Measurements from ENCODE around the gene SLC22A16. TPM values are rescaled to one million over a fixed set of nuclear protein-coding genes. Genes with fewer than 3 reads are reported as not detected.
"Not testable (repeated sequence)": the region's sequence is repeated elsewhere in the genome, so short reads cannot be mapped to it uniquely, and the experiment has no call there.

Gene SLC22A16, protein sequence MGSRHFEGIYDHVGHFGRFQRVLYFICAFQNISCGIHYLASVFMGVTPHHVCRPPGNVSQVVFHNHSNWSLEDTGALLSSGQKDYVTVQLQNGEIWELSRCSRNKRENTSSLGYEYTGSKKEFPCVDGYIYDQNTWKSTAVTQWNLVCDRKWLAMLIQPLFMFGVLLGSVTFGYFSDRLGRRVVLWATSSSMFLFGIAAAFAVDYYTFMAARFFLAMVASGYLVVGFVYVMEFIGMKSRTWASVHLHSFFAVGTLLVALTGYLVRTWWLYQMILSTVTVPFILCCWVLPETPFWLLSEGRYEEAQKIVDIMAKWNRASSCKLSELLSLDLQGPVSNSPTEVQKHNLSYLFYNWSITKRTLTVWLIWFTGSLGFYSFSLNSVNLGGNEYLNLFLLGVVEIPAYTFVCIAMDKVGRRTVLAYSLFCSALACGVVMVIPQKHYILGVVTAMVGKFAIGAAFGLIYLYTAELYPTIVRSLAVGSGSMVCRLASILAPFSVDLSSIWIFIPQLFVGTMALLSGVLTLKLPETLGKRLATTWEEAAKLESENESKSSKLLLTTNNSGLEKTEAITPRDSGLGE
- total RNA-seq (2014; rRNA removed; shearing (Covaris generic)) = not detected in 2 replicates

GRCh38 chr6:110476046-110476849, at the start of gene SLC22A16:
TSS of gene SLC22A16 (minus strand) at chr6:110476613. CDS start at chr6:110476574, 39 bp downstream.
- no peak for DNase-seq (ENCODE audit: low spot score)

- no peak for DNase-seq (ENCODE audit: low spot score)
Measured at GRCh38 chr6:110525001-110525400, 48.6 kb upstream of the SLC22A16 start.

DNA sequence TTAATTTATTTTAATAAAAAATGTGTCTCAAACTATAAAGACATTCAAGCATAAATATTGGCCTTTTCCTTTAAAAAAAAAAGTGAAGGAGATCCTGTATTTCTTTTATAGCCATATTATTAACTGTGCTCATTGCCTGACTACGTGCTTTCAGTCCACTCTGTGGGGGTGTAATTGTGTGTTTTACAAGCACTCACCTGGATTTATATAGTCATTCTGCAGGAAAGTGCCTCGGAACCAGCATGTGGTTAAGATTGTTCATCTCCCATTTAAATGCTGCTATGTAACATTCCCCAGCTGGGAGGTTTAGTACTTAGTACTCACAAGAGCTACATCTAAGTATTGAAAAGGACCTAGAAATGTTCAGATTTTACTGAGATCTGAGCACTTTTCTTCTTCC, 47.9 kb upstream of the SLC22A16 start:
- DNase-seq (ENCODE audit: low spot score) = no peak

DNA sequence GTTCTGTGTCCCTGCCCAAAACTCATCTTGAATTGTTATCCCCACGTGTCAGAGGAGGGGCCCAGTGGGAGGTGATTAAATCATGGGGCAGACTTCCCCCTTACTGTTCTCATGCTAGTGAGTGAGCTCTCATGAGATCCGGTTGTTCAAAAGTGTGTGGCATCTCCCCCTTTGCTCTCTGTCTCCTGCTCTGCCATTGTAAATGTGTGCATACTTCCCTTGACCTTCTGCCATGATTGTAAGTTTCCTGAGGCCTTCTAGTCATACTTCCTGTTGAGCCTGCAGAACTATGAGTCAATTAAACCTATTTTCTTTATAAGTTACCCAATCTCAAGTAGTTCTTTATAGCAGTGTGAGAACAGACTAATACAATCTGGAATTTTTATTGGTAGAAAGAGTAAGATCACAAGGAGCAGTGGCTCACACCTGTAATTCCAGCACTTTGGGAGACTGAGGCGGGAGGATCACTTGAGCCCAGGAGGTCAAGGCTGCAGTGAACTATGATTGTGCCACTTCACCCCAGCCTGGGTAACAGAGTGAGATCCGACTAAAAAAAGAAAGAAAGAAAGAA, 47.1 kb upstream of the SLC22A16 start:
- DNase-seq (ENCODE audit: low spot score) = no peak

DNA sequence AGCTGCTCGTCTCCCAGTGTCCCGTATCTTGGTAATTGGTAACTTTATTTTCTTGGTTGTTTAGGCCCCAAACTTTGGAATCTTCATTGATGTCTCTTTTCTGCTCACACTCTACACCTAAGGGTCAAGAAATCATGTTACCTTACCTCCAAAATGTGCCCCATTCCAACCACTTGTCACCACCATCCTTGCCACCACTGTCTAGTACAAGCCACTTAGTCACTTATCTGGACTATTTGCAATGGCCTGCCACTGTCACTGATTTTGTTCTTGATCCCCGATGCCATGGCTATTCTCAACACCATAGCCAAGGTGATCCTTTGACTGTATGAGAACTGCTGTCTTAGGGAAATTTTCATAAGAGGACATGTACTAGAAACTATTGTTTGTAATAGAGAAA, 46.0 kb upstream of the SLC22A16 start:
- DNase-seq (ENCODE audit: low spot score) = no peak

DNA sequence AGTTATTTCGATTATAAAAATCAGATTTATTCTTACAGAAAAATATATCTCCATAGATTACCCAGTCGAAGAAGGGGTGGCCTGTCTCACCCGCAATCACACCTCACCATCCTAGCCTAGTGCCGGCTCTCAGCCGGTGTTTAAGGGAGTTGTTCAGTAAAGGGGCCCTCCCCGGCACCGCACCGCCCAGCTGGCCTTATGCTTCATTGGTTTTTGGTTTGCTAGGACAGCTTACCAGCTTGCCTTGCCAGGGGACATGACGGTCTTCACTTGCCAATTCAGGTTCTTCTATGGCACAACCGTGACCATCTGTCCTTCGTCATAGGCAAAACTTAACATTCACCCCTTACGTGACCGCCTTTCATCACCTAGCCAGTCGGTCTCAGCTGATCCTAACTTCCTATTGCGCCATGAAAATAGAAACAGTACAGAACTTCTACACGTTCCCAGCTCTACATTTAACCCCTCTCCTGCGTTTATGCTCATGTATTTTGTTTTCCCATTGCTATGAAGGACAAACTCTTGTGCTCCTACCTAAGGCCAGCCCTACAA, 44.7 kb upstream of the SLC22A16 start:
- DNase-seq (ENCODE audit: low spot score) = no peak

DNA sequence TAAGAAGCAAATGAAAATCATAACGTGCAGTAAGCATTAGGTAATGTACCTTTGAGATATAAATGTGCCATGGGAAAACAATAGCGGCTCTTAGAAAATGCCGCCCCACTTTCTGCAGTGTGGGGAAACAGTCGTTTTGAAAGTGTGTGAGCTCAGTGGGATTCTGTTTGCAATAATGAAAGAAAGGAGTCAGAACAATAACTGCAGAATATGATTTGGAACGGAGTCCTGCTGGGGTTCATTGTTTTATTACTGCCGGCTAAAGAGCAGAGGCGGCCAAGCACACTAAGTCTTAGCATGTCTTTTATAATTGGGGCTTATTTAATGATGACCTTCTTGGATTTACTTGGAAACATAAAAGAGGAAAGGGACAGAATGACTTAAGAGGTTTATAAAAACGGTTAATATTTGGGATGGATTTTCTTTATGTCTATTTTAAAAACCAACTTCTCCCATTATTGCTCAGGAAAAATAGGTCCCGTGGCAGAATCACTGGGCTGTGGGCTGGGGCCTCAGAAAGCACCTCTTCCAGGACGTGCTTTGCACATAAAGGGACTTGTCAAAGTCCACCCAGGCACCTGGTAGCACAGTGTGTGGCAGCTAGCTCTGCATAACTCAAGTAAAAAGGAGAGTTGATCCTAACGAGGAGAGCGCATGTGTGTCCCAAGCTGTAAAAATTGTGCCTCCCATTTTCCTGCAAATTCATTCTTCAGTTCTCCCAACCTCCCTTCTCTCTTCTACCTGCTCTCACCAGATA, 44.0 kb upstream of the SLC22A16 start:
- no peak for DNase-seq (ENCODE audit: low spot score)

- DNase-seq (ENCODE audit: low spot score) = no peak
Measured at GRCh38 chr6:110517601-110518281, 41.3 kb upstream of the SLC22A16 start.

- no peak for DNase-seq (ENCODE audit: low spot score)
Measured at GRCh38 chr6:110517034-110517433, 40.6 kb upstream of the SLC22A16 start.

DNA sequence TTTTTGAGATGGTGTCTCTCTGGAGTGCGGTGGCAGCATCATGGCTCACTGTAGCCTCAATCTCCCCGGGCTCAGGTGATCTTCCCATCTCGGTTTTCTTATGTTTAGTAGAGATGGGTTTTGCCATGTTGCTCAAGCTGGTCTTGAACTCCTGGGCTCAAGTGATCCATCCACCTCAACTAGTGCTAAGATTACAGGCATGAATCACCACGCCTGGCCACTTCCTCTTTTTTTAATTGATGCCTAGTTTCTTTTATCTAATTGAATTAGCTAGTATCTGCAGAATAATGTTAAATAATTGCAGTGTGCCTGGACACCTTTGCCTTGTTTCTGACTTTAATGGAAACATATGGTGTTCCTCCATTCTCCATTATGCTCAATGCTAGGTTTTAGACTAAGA, 38.4 kb upstream of the SLC22A16 start:
- DNase-seq (ENCODE audit: low spot score) = no peak

GRCh38 chr6:110512991-110513390, 36.6 kb upstream of the SLC22A16 start:
- no peak for DNase-seq (ENCODE audit: low spot score)

- not testable (repeated sequence) for DNase-seq (ENCODE audit: low spot score)
Measured at GRCh38 chr6:110512549-110512948, 36.1 kb upstream of the SLC22A16 start.

DNA sequence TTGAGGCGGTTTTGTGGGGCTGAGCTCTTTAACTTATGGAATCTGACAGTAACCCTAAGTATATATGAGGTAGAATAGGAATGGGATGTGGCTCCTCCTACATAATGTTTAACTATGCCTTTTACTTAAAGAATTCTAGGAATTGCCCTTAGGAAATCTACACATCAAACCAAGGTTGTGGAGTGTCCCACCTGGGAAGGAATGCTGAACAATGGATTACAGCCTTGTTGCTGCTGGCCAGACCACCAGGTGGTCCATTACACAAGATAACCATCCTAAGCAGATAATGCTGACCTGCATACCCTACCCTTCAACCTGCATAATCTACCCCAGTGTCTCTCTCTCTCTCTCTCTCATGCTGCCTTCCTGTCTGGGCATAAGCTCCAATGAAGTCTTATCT, 35.0 kb upstream of the SLC22A16 start:
- DNase-seq (ENCODE audit: low spot score) = no peak

DNA sequence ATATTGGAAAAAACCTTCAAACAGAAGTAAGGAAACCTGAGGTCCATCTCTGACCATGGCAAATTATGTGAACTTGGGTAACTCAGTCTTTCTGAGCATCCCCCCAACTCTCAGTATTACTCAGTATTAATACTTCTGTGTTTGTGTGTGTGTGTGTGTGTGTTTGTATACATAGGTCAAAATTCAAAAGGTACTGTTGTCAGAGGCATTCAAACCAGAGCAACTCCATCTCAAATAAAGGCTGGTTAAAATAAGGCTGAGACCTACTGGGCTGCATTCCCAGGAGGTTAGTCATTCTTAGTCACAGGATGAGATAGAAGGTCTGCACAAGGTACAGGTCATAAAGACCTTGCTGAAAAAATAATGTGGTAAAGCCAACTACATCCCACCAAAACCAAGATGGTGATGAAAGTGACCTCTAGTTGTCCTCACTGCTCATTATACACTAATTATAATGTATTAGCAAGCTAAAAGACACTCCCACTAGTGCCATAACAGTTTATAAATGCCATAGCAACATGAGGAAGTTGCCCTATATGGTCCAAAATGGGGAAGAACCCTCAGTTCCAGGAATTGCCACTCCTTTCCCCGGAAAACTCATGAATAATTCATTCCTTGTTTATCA, 33.3 kb upstream of the SLC22A16 start:
- DNase-seq (ENCODE audit: low spot score) = peak; percentile 92

DNA sequence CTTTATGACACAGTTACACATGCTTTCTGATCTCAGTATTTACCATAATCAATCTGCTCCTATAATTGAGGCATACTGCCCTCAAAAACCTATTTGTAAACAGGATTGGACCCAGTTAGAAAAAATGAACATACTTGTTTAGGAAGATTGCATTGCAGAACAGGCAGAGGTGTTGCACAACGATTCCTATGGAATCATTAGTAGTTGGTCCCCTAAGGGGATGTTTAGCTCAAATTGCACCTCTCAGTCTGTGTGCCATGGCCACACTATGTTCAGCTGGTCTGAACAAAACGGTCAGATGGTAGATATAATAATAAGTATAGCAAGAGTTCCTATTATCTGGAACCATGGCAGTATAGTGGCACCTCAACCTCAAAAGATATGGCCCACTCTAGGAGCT, 28.5 kb upstream of the SLC22A16 start:
- DNase-seq (ENCODE audit: low spot score) = not testable (repeated sequence)

DNA sequence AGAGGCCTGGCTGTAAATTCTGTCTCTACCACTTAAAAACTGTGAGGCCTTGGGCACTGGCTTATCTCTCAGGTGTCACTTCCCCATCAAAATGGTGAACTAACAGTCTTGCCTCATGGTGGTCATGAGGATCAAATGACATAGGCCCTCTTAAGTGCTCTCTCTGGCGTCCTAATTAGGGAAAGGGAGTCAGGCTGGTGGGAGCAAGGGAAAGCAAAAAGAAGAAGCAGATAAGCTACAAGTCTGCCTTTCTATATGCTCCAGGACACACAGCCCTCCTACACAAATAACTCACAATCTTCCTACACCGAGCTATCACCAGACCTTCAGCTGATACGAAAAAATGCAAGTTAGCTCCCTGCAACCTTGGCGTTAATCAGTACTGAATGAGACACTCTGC, 19.5 kb upstream of the SLC22A16 start:
- no peak for DNase-seq (ENCODE audit: low spot score)

- no peak for DNase-seq (ENCODE audit: low spot score)
Measured at GRCh38 chr6:110493253-110493800, 16.9 kb upstream of the SLC22A16 start.

- no peak for DNase-seq (ENCODE audit: low spot score)
Measured at GRCh38 chr6:110492584-110492983, 16.2 kb upstream of the SLC22A16 start.

- DNase-seq (ENCODE audit: low spot score) = no peak
Measured at GRCh38 chr6:110491644-110492317, 15.4 kb upstream of the SLC22A16 start.

Data from A172 (cell line).